ENCODE measurements around the gene SLC36A2.
"Not testable (repeated sequence)": the region's sequence is repeated elsewhere in the genome, so short reads cannot be mapped to it uniquely, and the experiment has no call there.

Gene SLC36A2

GRCh38 chr5:151320481-151320880 is 26.9 kb downstream of the SLC36A2 start:
- no peak for DNase-seq

- no peak for DNase-seq
Measured at GRCh38 chr5:151318850-151319732, 28.3 kb downstream of the SLC36A2 start.

GRCh38 chr5:151317871-151318270 is 29.5 kb downstream of the SLC36A2 start:
- no peak for DNase-seq

GRCh38 chr5:151315998-151316597 is 31.3 kb downstream of the SLC36A2 start:
- DNase-seq, result peak; percentile 69

GRCh38 chr5:151313357-151313756 is 34.0 kb downstream of the SLC36A2 start:
- DNase-seq, result no peak

- DNase-seq, result no peak
Measured at GRCh38 chr5:151312756-151313324, 34.5 kb downstream of the SLC36A2 start.

- no peak for DNase-seq
Measured at GRCh38 chr5:151310932-151311331, 36.4 kb downstream of the SLC36A2 start.

- not testable (repeated sequence) for DNase-seq
Measured at GRCh38 chr5:151309821-151310220, 37.5 kb downstream of the SLC36A2 start.

GRCh38 chr5:151309266-151309665 is 38.1 kb downstream of the SLC36A2 start:
- DNase-seq, result not testable (repeated sequence)

GRCh38 chr5:151303666-151304065 is 43.7 kb downstream of the SLC36A2 start, which contains the start of gene SLC36A3:
Gene SLC36A3, minus strand, starts transcription at chr5:151303766. Its CDS starts 412 bp downstream, at chr5:151303354.
- no peak for DNase-seq

- DNase-seq, result no peak
Measured at GRCh38 chr5:151298063-151298855, 49.1 kb downstream of the SLC36A2 start.

- DNase-seq, result no peak
Measured at GRCh38 chr5:151296974-151297373, 50.4 kb downstream of the SLC36A2 start.

- no peak for DNase-seq
Measured at GRCh38 chr5:151296478-151296830, 50.9 kb downstream of the SLC36A2 start.

GRCh38 chr5:151295791-151296477 is 51.4 kb downstream of the SLC36A2 start:
- DNase-seq, result no peak

- no peak for DNase-seq
Measured at GRCh38 chr5:151295138-151295537, 52.2 kb downstream of the SLC36A2 start.

- no peak for DNase-seq
Measured at GRCh38 chr5:151293624-151294023, 53.7 kb downstream of the SLC36A2 start.

GRCh38 chr5:151288180-151288579 is 59.2 kb downstream of the SLC36A2 start:
- no peak for DNase-seq

GRCh38 chr5:151286246-151286645 is 61.1 kb downstream of the SLC36A2 start:
- DNase-seq, result no peak

- DNase-seq, result no peak
Measured at GRCh38 chr5:151285683-151286082, 61.7 kb downstream of the SLC36A2 start.

GRCh38 chr5:151284392-151284967 is 62.9 kb downstream of the SLC36A2 start:
- DNase-seq, result no peak

- DNase-seq, result no peak
Measured at GRCh38 chr5:151283120-151283825, 64.1 kb downstream of the SLC36A2 start.
